Liver (tissue), 9 donors: ENCODE results near the gene FGF14. TPM values are rescaled to one million over a fixed set of nuclear protein-coding genes. Genes with fewer than 3 reads are reported as not detected.

Source experiments
- DNase-seq: peaks from one replicate; pipeline ENCODE4 v3.0.0-alpha.2; 2017; ENCODE audit warnings: low spot score
- H3K27ac ChIP-seq, 2 donors: one replicate each; pipeline ENCODE4 v1.7.0; 2013; ENCODE audit warnings: inconsistent platforms in 2 of 2, low read length in 2 of 2, control low read depth in 1 of 2, low read depth in 1 of 2, mild to moderate bottlenecking in 1 of 2
- H3K27me3 ChIP-seq, 4 donors: one replicate each; pipeline versions ENCODE4 v1.6.1 to v1.7.0; 2013; ENCODE audit warnings: low read length in 3 of 4, inconsistent platforms in 1 of 4, mild to moderate bottlenecking in 1 of 4, moderate library complexity in 1 of 4; ENCODE audit not compliant: control insufficient read depth in 4 of 4, insufficient read depth in 4 of 4
- H3K36me3 ChIP-seq, 4 donors: one replicate each; pipeline versions ENCODE4 v1.6.1 to v1.7.0; 2013; ENCODE audit warnings: low read length in 3 of 4, mild to moderate bottlenecking in 3 of 4, low read depth in 1 of 4, moderate library complexity in 1 of 4; ENCODE audit not compliant: control insufficient read depth in 4 of 4, insufficient read depth in 3 of 4
- H3K4me1 ChIP-seq, 4 donors: one replicate each; pipeline versions ENCODE4 v1.6.1 to v1.7.0; 2013; ENCODE audit warnings: low read length in 3 of 4, mild to moderate bottlenecking in 3 of 4, moderate library complexity in 1 of 4; ENCODE audit not compliant: control insufficient read depth in 4 of 4, insufficient read depth in 4 of 4
- H3K4me3 ChIP-seq, 3 donors: one replicate each; pipeline versions ENCODE4 v1.6.1 to v1.7.0; 2013; ENCODE audit warnings: low read length in 3 of 3, control low read depth in 1 of 3, low read depth in 1 of 3, mild to moderate bottlenecking in 1 of 3
- H3K9ac ChIP-seq, 2 donors: one replicate each; pipeline ENCODE4 v1.7.0; 2013; ENCODE audit warnings: low read length in 2 of 2, mild to moderate bottlenecking in 2 of 2, moderate library complexity in 2 of 2, control low read depth in 1 of 2, low read depth in 1 of 2
- H3K9me3 ChIP-seq, 4 donors: one replicate each; pipeline versions ENCODE4 v1.6.1 to v1.7.0; 2013; ENCODE audit warnings: low read length in 3 of 4; ENCODE audit not compliant: control insufficient read depth in 4 of 4
- EGR1 ChIP-seq, 2 donors: IDR thresholded peaks; 2 replicates each; pipeline ENCODE4 v1.6.1; 2016 to 2018; ENCODE audit warnings: antibody characterized with exemption in 2 of 2, low read depth in 2 of 2
- FOXA1 ChIP-seq: IDR thresholded peaks from 2 replicates; pipeline ENCODE4 v1.6.1; 2016; ENCODE audit warnings: antibody characterized with exemption
- FOXA2 ChIP-seq: IDR thresholded peaks from 2 replicates; pipeline ENCODE4 v1.6.1; 2016; ENCODE audit warnings: antibody characterized with exemption
- GABPA ChIP-seq, 2 donors: IDR thresholded peaks in 1 of 2; conservative IDR thresholded peaks in 1 of 2; 2 replicates each; pipeline ENCODE4 v1.6.1; 2016; ENCODE audit warnings: antibody characterized with exemption in 2 of 2, mild to moderate bottlenecking in 1 of 2, moderate library complexity in 1 of 2
- HNF4G ChIP-seq: IDR thresholded peaks from 2 replicates; pipeline ENCODE4 v1.6.1; 2016; ENCODE audit warnings: antibody characterized with exemption
- JUND ChIP-seq, 2 donors: IDR thresholded peaks; 2 replicates each; pipeline ENCODE4 v1.6.1; 2016; ENCODE audit warnings: antibody characterized with exemption in 2 of 2
- RAD21 ChIP-seq, 2 donors: IDR thresholded peaks; 2 replicates each; pipeline ENCODE4 v1.6.1; 2016; ENCODE audit warnings: antibody characterized with exemption in 2 of 2, mild to moderate bottlenecking in 2 of 2
- RXRA ChIP-seq, 2 donors: IDR thresholded peaks; 2 replicates each; pipeline ENCODE4 v1.6.1; 2017 to 2018; ENCODE audit warnings: antibody characterized with exemption in 2 of 2, mild to moderate bottlenecking in 1 of 2
- SP1 ChIP-seq: IDR thresholded peaks from 2 replicates; pipeline ENCODE4 v1.6.1; 2018; ENCODE audit warnings: antibody characterized with exemption, mild to moderate bottlenecking
- YY1 ChIP-seq: IDR thresholded peaks from 2 replicates; pipeline ENCODE4 v1.6.1; 2016; ENCODE audit warnings: antibody characterized with exemption, mild to moderate bottlenecking
- WGBS: extraction: QIAGEN DNeasy Blood & Tissue Kit; methylation state at CpG from one replicate; pipeline ENCODE4 v1.1.7; 2013; 5-methylcytosine and 5-hydroxymethylcytosine counted together
- polyA plus RNA-seq, 2 donors: library from polyadenylated mRNA; stranded (reverse) in 1 of 2; unstranded in 1 of 2; fragments of 200-250 nt in 1 of 2; fragments of >200 nt in 1 of 2; fragmentation: Nextera tagmentation in 1 of 2; extraction: Ambion mirVana in 1 of 2; gene quantifications; one replicate each; pipeline versions ENCODE4 v1.2.1 to v1.2.3, GENCODE V29; 2013 to 2015
- total RNA-seq, 2 donors: library from RNA; depleted of rRNA; stranded (reverse); fragments of >200 nt; gene quantifications; one replicate each; pipeline ENCODE4 v1.2.3, GENCODE V29; 2014
- TF ChIP-seq, protein P1 (sequence below): IDR thresholded peaks from 2 replicates; pipeline ENCODE4 v1.6.1; 2016; ENCODE audit warnings: antibody characterized with exemption
- TF ChIP-seq, protein P2 (sequence below): fragments of 150-350 bp; IDR thresholded peaks from 2 replicates; pipeline ENCODE4 v1.5.1; 2017; ENCODE audit warnings: improper control_type of control experiment, low read depth, low read length; ENCODE audit not compliant: missing input control
- TF ChIP-seq, protein P3 (sequence below): IDR thresholded peaks from 2 replicates; pipeline ENCODE4 v1.6.1; 2016; ENCODE audit warnings: antibody characterized with exemption
- donor health status: healthy.
- donor health status: healthy.
- donor health status: healthy.
- donor health status: healthy.
- donor health status: healthy.

The FGF14 gene
- total and polyA plus RNA-seq, 4 donors, result 0.05 to 3.3 (median 1.0) TPM

DNA sequence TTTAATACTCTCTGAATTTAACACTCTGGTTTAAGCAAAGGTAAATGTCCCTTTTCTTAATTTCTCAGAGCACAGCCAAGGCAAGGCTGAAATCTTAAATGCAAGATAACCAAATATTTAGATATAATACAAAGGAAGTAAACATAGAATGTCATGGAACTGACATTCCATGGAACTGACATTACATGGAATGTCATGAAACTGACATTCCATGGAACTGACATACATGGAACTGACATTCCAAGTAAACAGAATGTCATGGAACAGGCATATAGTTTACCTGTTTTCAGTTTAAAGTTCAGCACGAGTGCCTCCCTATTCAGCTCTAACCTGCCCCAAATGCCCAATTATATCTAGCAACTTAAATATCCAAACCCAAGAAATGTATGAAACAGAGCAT is 21.8 kb downstream of the FGF14 start:
- H3K9me3 ChIP-seq, result no peaks in the 10 kb centered on the region
- no peak for TF ChIP-seq SP1
- TF ChIP-seq, protein P1, sequence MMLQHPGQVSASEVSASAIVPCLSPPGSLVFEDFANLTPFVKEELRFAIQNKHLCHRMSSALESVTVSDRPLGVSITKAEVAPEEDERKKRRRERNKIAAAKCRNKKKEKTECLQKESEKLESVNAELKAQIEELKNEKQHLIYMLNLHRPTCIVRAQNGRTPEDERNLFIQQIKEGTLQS, result no peak
- TF ChIP-seq FOXA2, result no peak
- WGBS, result 78% methylated on average over 1 of the region's 1 CpG
- no peaks in the 10 kb centered on the region for H3K27me3 ChIP-seq
- no peak overlapping the region for H3K9ac ChIP-seq
- no peaks in the 10 kb centered on the region for H3K36me3 ChIP-seq
- DNase-seq, result no peak
- H3K4me3 ChIP-seq, result no peak overlapping the region
- peaks cover 0 to 2% (median 0%) of the 10 kb centered on the region in 4 donors for H3K4me1 ChIP-seq
- H3K27ac ChIP-seq, result no peak overlapping the region

DNA sequence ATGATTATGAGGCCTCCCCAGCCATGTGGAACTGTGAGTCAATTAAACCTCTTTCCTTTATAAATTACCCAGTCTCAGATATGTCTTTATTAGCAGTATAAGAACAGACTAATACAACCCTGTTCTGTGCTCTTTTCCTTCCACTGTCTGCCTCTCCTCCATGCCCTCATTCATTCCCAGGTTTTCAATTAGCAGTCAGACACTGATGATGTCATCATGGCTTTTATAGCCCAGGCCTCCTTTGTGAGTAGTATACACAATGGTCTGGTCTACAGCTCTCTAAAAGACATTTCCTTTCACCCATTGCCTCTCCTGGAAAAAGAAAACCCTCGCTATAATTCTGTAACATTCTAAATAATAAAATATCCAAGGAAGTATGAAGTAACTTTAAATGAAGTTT is 25.5 kb downstream of the FGF14 start:
- 94% methylated on average over 1 of the region's 1 CpG for WGBS
- H3K9ac ChIP-seq, result no peak overlapping the region
- H3K36me3 ChIP-seq, result no peaks in the 10 kb centered on the region
- no peak overlapping the region for H3K4me3 ChIP-seq
- TF ChIP-seq RXRA (IDR thresholded peaks at IDR 0.05) (no peak), JUND (IDR thresholded peaks at IDR 0.05) (no peak), RAD21 (IDR thresholded peaks at IDR 0.05) (no peak)
- TF ChIP-seq, protein P2, sequence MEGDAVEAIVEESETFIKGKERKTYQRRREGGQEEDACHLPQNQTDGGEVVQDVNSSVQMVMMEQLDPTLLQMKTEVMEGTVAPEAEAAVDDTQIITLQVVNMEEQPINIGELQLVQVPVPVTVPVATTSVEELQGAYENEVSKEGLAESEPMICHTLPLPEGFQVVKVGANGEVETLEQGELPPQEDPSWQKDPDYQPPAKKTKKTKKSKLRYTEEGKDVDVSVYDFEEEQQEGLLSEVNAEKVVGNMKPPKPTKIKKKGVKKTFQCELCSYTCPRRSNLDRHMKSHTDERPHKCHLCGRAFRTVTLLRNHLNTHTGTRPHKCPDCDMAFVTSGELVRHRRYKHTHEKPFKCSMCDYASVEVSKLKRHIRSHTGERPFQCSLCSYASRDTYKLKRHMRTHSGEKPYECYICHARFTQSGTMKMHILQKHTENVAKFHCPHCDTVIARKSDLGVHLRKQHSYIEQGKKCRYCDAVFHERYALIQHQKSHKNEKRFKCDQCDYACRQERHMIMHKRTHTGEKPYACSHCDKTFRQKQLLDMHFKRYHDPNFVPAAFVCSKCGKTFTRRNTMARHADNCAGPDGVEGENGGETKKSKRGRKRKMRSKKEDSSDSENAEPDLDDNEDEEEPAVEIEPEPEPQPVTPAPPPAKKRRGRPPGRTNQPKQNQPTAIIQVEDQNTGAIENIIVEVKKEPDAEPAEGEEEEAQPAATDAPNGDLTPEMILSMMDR, result no peak
- H3K9me3 ChIP-seq, result no peaks in the 10 kb centered on the region
- DNase-seq, result no peak
- no peak overlapping the region for H3K27ac ChIP-seq
- peaks cover 0 to 6% (median 0%) of the 10 kb centered on the region in 4 donors for H3K4me1 ChIP-seq
- no peaks in the 10 kb centered on the region for H3K27me3 ChIP-seq

DNA sequence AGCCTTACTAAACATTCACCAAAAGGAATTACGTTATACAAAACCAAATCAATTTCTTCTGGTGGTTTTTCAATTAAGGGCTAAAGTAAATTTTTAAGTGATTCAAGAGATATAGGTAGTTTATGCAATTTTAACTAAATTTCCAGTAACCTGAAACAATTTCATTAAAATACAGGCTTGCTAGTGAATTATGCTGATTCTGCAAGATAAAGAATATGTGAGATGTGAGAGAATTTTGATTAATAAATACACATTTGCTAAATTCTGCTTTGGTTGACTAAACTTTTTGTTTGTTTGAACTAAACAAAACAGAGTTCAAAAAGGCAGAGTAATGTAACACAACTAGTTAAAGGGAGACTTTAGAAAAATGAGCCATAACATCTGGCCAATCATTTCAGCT is 27.1 kb downstream of the FGF14 start:
- Histone ChIP-seq H3K4me1 (peaks cover 0 to 6% (median 0%) of the 10 kb centered on the region in 4 donors), H3K27ac (no peak overlapping the region), H3K9me3 (no peaks in the 10 kb centered on the region), H3K9ac (no peak overlapping the region), H3K4me3 (no peak overlapping the region), H3K36me3 (no peaks in the 10 kb centered on the region), H3K27me3 (no peaks in the 10 kb centered on the region)
- DNase-seq, result no peak
- WGBS, result 49% methylated on average over 1 of the region's 1 CpG
- TF ChIP-seq YY1, result no peak
- no peak for TF ChIP-seq GABPA (IDR thresholded peaks at IDR 0.05 in 1 of 2, conservative IDR thresholded peaks at IDR 0.05 in 1 of 2)
- TF ChIP-seq SP1, result no peak
- TF ChIP-seq, protein P1, result no peak
- no peak for TF ChIP-seq HNF4G
- TF ChIP-seq, protein P3, sequence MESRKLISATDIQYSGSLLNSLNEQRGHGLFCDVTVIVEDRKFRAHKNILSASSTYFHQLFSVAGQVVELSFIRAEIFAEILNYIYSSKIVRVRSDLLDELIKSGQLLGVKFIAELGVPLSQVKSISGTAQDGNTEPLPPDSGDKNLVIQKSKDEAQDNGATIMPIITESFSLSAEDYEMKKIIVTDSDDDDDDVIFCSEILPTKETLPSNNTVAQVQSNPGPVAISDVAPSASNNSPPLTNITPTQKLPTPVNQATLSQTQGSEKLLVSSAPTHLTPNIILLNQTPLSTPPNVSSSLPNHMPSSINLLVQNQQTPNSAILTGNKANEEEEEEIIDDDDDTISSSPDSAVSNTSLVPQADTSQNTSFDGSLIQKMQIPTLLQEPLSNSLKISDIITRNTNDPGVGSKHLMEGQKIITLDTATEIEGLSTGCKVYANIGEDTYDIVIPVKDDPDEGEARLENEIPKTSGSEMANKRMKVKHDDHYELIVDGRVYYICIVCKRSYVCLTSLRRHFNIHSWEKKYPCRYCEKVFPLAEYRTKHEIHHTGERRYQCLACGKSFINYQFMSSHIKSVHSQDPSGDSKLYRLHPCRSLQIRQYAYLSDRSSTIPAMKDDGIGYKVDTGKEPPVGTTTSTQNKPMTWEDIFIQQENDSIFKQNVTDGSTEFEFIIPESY, result no peak
- no peak for TF ChIP-seq FOXA1
- TF ChIP-seq FOXA2, result no peak
- TF ChIP-seq EGR1 (IDR thresholded peaks at IDR 0.05; ENCODE audit: low read depth in 2 of 2), result no peak
